SK-N-SH treated with all-trans-retinoic acid at 6 μM for 48 hours (cell line): ENCODE results near the gene ANP32A.

ENCODE experiments used
- CREB5 ChIP-seq: fragments of 250-450 bp; sonication (Bioruptor Pico); IDR thresholded peaks from 2 replicates; pipeline ENCODE4 v1.5.1; 2020; ENCODE audit warnings: low read depth, mild to moderate bottlenecking, moderate library complexity
- ISL1 ChIP-seq: fragments of 250-450 bp; sonication (Bioruptor Pico); IDR thresholded peaks from 2 replicates; pipeline ENCODE4 v2.1.2; 2022; ENCODE audit warnings: mild to moderate bottlenecking, moderate library complexity
- POU6F1 ChIP-seq: fragments of 250-450 bp; sonication (Bioruptor Pico); IDR thresholded peaks from 2 replicates; pipeline ENCODE4 v1.8.0; 2021; ENCODE audit warnings: low read depth, mild to moderate bottlenecking, moderate library complexity, borderline replicate concordance
- RARB ChIP-seq: fragments of 250-450 bp; sonication (Bioruptor Pico); IDR thresholded peaks from 2 replicates; pipeline ENCODE4 v1.8.0; 2021; ENCODE audit warnings: mild to moderate bottlenecking, moderate library complexity
- ZFP3 ChIP-seq: fragments of 250-450 bp; sonication (Bioruptor Pico); IDR thresholded peaks from 2 replicates; pipeline ENCODE4 v1.5.0; 2020; ENCODE audit warnings: mild to moderate bottlenecking, moderate library complexity

DNA sequence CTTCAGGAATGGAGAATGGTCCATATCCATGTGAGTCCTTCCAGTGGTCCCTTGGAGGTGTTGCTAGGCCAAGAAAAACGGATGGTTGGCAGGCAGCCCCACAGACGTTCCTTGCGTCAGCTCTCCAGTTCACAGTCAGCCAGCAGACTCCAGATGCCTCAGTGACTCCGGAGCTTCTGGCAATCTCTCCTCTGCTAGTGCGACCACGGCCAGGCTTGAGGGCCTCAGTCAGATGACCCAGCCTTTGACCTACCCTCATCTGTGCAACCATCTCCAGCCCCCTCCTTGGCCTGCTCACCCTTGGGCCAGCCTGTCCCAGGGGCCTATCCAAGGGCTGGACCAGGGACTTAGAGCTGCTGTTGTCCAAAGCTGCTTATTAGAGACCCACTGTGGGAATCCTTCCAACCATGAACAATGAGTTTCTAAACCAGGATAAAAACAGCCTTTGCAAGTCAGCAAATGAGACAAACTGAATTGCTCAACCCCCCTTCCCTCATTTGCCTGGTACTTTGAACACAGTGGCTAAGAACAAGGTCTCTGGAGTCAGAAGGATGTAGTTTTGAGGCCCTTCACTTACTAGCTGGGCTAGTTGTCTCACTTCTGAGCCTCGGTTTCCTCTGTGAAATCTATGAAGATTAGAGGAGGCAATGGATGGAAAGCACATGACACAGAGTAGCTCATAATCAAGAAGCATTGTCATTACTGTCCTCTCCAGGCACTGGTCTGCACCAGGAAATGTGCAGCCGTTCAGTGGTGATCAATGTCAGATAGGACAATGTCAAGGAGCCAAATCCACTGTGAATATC is 44.8 kb downstream of the ANP32A start:
- no peak for TF ChIP-seq RARB (CRISPR knock-in tag)
- no peak for TF ChIP-seq ISL1 (CRISPR knock-in tag)
- TF ChIP-seq ZFP3 (CRISPR knock-in tag) = no peak
- TF ChIP-seq POU6F1 (CRISPR knock-in tag) = no peak
- TF ChIP-seq CREB5 (CRISPR knock-in tag) = no peak
